Measurements from ENCODE around the gene SETD3.

The SETD3 gene

GRCh38 chr14:99524091-99524661 is 43.5 kb upstream of the SETD3 start:
- no peak for TF ChIP-seq CTCF (IDR thresholded peaks at IDR 0.05; ENCODE audit: low read depth, low read length)
- DNase-seq (ENCODE audit: low read depth in 2 of 2) = no peak
- no peak overlapping the region for H3K4me3 ChIP-seq (replicated peaks in 1 of 2; ENCODE audit: low read depth in 2 of 2, low read length in 2 of 2)

GRCh38 chr14:99523704-99524055 is 43.0 kb upstream of the SETD3 start:
- no peak for DNase-seq (ENCODE audit: low read depth in 2 of 2)
- no peak overlapping the region for H3K4me3 ChIP-seq (replicated peaks in 1 of 2; ENCODE audit: low read depth in 2 of 2, low read length in 2 of 2)
- TF ChIP-seq CTCF (IDR thresholded peaks at IDR 0.05; ENCODE audit: low read depth, low read length) = no peak

- no peak overlapping the region for H3K4me3 ChIP-seq (replicated peaks in 1 of 2; ENCODE audit: low read depth in 2 of 2, low read length in 2 of 2)
- no peak for DNase-seq (ENCODE audit: low read depth in 2 of 2)
- no peak for TF ChIP-seq CTCF (IDR thresholded peaks at IDR 0.05; ENCODE audit: low read depth, low read length)
Measured at GRCh38 chr14:99522934-99523703, 42.5 kb upstream of the SETD3 start.

GRCh38 chr14:99522457-99522891 is 41.8 kb upstream of the SETD3 start:
- peak; percentile 46 to 60 for DNase-seq (ENCODE audit: low read depth in 2 of 2)
- no peak overlapping the region for H3K4me3 ChIP-seq (replicated peaks in 1 of 2; ENCODE audit: low read depth in 2 of 2, low read length in 2 of 2)
- no peak for TF ChIP-seq CTCF (IDR thresholded peaks at IDR 0.05; ENCODE audit: low read depth, low read length)

- TF ChIP-seq CTCF (IDR thresholded peaks at IDR 0.05; ENCODE audit: low read depth, low read length) = no peak
- no peak for DNase-seq (ENCODE audit: low read depth in 2 of 2)
- no peak overlapping the region for H3K4me3 ChIP-seq (replicated peaks in 1 of 2; ENCODE audit: low read depth in 2 of 2, low read length in 2 of 2)
Measured at GRCh38 chr14:99522025-99522401, 41.4 kb upstream of the SETD3 start.

- H3K4me3 ChIP-seq (replicated peaks in 1 of 2; ENCODE audit: low read depth in 2 of 2, low read length in 2 of 2) = no peak overlapping the region
- DNase-seq (ENCODE audit: low read depth in 2 of 2) = no peak
- TF ChIP-seq CTCF (IDR thresholded peaks at IDR 0.05; ENCODE audit: low read depth, low read length) = no peak
Measured at GRCh38 chr14:99521176-99522024, 40.7 kb upstream of the SETD3 start.
